ENCODE measurements around the gene BAIAP2L2.

The BAIAP2L2 gene

GRCh38 chr22:38103641-38104040, 6.8 kb downstream of the BAIAP2L2 start:
- CTCF ChIA-PET, result interaction anchor here (0.7 to 7.8 kb wide), 3 partner anchors 10 to 30 kb away, joined by 3 to 87 read pairs (median 4); partner anchors contain the start of gene BAIAP2L2
- DNase-seq (ENCODE audit: low read depth, low spot score), result no peak
- H3K4me3 ChIP-seq (ENCODE audit: low read depth, low read length), result no peak overlapping the region
- POLR2A ChIA-PET, result no interaction called here
- no peak for TF ChIP-seq CTCF (IDR thresholded peaks at IDR 0.05; ENCODE audit: insufficient read depth, low read length, missing control alignments)

GRCh38 chr22:38098410-38099249, 11.9 kb downstream of the BAIAP2L2 start:
- CTCF ChIA-PET, result interaction anchor here (1.1 to 7.8 kb wide), 10 partner anchors 8 to 255 kb away, joined by 3 to 87 read pairs (median 4); partner anchors contain the start of gene BAIAP2L2
- no peak for DNase-seq (ENCODE audit: low read depth, low spot score)

GRCh38 chr22:38097557-38098409, 12.7 kb downstream of the BAIAP2L2 start:
- ChIA-PET CTCF (interaction anchor here (0.7 to 7.8 kb wide), 10 partner anchors 9 to 256 kb away, joined by 3 to 87 read pairs (median 4); partner anchors contain the start of gene BAIAP2L2), POLR2A (interaction anchor here (1.1 kb wide), 1 partner anchor 104 kb away, joined by 3 read pairs; the partner anchor contains the start of gene MAFF)
- TF ChIP-seq CTCF (IDR thresholded peaks at IDR 0.05; ENCODE audit: insufficient read depth, low read length, missing control alignments), result peak; percentile 63
- DNase-seq (ENCODE audit: low read depth, low spot score), result no peak
- no peak overlapping the region for H3K4me3 ChIP-seq (ENCODE audit: low read depth, low read length)

More at GRCh38 chr22:38098410-38099249, 11.9 kb downstream of the BAIAP2L2 start:
- no peak for TF ChIP-seq CTCF (IDR thresholded peaks at IDR 0.05; ENCODE audit: insufficient read depth, low read length, missing control alignments)
- POLR2A ChIA-PET, result interaction anchor here (1.1 kb wide), 1 partner anchor 103 kb away, joined by 3 read pairs; the partner anchor contains the start of gene MAFF
- no peak overlapping the region for H3K4me3 ChIP-seq (ENCODE audit: low read depth, low read length)

- no peak for TF ChIP-seq CTCF (IDR thresholded peaks at IDR 0.05; ENCODE audit: insufficient read depth, low read length, missing control alignments)
- H3K4me3 ChIP-seq (ENCODE audit: low read depth, low read length), result no peak overlapping the region
- no peak for DNase-seq (ENCODE audit: low read depth, low spot score)
- ChIA-PET CTCF (interaction anchor here (0.8 to 7.8 kb wide), 6 partner anchors 10 to 79 kb away, joined by 3 to 87 read pairs (median 4); partner anchors contain the start of gene BAIAP2L2), POLR2A (no interaction called here)
Observed at GRCh38 chr22:38097058-38097457, 13.4 kb downstream of the BAIAP2L2 start.

GRCh38 chr22:38089474-38089851, 21.0 kb downstream of the BAIAP2L2 start:
- H3K4me3 ChIP-seq (ENCODE audit: low read depth, low read length), result no peak overlapping the region
- TF ChIP-seq CTCF (IDR thresholded peaks at IDR 0.05; ENCODE audit: insufficient read depth, low read length, missing control alignments), result no peak
- CTCF ChIA-PET, result interaction anchor here (1.0 to 1.9 kb wide), 3 partner anchors 11 to 25 kb away, joined by 4 to 6 read pairs (median 5); no protein-coding TSS in a partner anchor
- POLR2A ChIA-PET, result no interaction called here
- no peak for DNase-seq (ENCODE audit: low read depth, low spot score)
